PC-9 (cell line): ENCODE results near the gene BAD.

Experiments used
- CTCF ChIP-seq: fragments of 200-600 bp; sonication (generic); conservative IDR thresholded peaks from 2 replicates; pipeline ENCODE4 v1.6.1; 2017; ENCODE audit warnings: mixed run types, antibody characterized with exemption, mild to moderate bottlenecking, moderate library complexity
- EZH2 ChIP-seq: fragments of 200-600 bp; sonication (generic); IDR thresholded peaks from 2 replicates; pipeline ENCODE4 v1.8.0; 2017; ENCODE audit warnings: antibody characterized with exemption, low read depth

GRCh38 chr11:64258946-64259532 lies 25.4 kb downstream of the BAD start:
- TF ChIP-seq CTCF (no peak), EZH2 (no peak)
